ENCODE results near the gene ITGB1BP2. TPM values are rescaled to one million over a fixed set of nuclear protein-coding genes. Genes with fewer than 3 reads are reported as not detected.
A peak's percentile ranks its signal among the peaks of the same experiment; 100 is the strongest.

ITGB1BP2 gene
- total RNA-seq, 2 donors from 2014 or later, result 0.77 to 6.5 TPM

DNA sequence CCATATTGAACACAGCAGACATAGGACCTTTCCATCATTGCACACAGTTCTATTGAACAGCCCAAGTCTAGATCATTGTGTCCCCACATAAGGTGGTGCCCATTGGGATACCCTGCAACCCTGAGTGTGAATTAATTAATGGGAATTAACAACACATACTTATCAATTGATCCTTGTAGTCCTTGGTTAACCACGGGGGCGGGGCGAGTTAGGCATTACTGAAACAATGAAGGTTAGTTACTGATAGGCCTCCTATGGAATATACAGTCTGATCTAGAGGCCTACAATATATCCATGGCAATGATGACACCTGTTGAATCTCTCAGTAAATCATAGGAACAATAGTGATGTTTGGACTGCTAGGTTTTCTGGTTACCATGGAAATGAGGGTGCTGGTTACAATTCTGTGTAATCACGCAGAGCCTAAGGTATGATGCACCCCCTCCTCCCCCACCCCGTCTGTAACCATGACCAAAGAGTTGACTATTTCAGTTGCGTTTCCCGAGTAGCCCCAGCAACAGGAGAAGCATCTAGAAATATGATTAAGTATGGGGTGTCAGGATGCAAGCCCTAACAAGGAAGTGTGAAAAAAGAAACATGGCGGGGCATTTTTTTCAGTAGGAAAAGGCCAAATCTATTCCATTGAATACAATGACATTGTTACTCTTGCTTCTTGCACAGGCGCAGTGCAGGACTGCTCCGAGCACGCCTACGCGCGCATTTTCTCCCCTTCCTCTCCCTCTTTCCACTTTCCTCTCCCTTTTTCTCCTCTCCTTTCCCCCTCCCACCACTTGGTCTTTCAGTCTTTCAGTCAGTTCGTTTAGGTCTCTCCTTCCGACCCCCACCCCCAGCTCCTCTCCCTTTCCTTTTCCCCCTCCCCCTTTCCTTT, 18.8 kb upstream of the ITGB1BP2 start:
- no peaks in the 10 kb centered on the region for H3K4me1 ChIP-seq (replicated peaks)
- no peak for TF ChIP-seq POLR2A (IDR thresholded peaks at IDR 0.05)
- H3K27me3 ChIP-seq (replicated peaks; ENCODE audit: insufficient read depth), result no peaks in the 10 kb centered on the region
- H3K27ac ChIP-seq, result peak overlapping the region; percentile 85 to 88
- WGBS, result 20% methylated on average over 16 of the region's 16 CpGs
- H3K36me3 ChIP-seq, result no peaks in the 10 kb centered on the region
- intact Hi-C loops (cut with DNase I), result loop anchor here (10.0 kb wide), 1 partner anchor 82 kb away; the partner anchor contains the start of gene TAF1
- DNase-seq (ENCODE audit: low spot score), result no peak
- H3K9me3 ChIP-seq, result no peaks in the 10 kb centered on the region
- peak overlapping the region; percentile 46 to 51 for H3K4me3 ChIP-seq

DNA sequence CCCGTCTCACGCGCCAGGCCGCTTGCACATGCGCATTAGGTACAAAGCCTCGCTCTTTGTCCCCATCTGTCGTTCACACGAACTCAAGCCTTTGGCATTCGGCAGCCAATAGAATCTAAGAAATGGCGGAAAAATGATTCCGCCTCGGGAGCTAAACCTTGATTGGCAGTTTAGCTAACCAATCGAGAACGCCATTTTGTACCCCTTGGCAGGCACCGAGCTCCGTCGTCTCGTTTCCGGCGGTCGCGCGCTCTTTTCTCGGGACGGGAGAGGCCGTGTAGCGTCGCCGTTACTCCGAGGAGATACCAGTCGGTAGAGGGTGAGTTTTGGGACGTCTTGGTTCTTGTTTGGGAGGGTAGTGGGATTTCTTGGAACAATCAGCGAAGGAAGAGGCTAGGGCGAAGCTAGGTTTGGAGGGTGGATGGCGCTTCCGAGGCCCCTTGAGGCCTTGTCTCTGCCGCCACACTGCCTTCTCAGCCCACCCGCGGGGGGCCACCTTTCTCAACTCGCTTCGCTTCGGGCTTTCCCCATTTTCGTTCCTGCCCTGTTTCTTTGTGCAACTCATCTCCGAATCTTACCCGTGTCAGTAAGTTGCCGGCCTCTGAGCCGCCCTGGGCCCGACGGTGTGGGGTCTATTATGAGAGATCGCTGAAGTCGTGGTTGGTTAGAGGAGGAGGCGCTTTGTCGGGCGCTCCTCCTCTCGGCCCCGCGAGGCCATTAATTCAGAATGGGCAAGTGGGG, 18.0 kb upstream of the ITGB1BP2 start, which contains the start of gene NONO:
NONO (plus strand) TSS at position 233 of the 741 bp plus-strand sequence. CDS start 7,003 bp downstream, outside the sequence.
- TF ChIP-seq POLR2AphosphoS5 (IDR thresholded peaks at IDR 0.05) (peak; percentile 85), POLR2A (IDR thresholded peaks at IDR 0.05) (peak; percentile 74)
- TF ChIP-seq, protein P1, sequence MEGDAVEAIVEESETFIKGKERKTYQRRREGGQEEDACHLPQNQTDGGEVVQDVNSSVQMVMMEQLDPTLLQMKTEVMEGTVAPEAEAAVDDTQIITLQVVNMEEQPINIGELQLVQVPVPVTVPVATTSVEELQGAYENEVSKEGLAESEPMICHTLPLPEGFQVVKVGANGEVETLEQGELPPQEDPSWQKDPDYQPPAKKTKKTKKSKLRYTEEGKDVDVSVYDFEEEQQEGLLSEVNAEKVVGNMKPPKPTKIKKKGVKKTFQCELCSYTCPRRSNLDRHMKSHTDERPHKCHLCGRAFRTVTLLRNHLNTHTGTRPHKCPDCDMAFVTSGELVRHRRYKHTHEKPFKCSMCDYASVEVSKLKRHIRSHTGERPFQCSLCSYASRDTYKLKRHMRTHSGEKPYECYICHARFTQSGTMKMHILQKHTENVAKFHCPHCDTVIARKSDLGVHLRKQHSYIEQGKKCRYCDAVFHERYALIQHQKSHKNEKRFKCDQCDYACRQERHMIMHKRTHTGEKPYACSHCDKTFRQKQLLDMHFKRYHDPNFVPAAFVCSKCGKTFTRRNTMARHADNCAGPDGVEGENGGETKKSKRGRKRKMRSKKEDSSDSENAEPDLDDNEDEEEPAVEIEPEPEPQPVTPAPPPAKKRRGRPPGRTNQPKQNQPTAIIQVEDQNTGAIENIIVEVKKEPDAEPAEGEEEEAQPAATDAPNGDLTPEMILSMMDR (IDR thresholded peaks at IDR 0.05), result peak in 2 of 4 experiments; percentile 4 to 31
- Histone ChIP-seq H3K4me1 (replicated peaks) (no peaks in the 10 kb centered on the region), H3K27ac (peak within 1 kb of the TSS; percentile 85 to 88), H3K4me3 (peak within 1 kb of the TSS; percentile 46 to 51), H3K9me3 (no peaks in the 10 kb centered on the region), H3K36me3 (no peaks in the 10 kb centered on the region), H3K27me3 (replicated peaks; ENCODE audit: insufficient read depth) (no peaks in the 10 kb centered on the region)
- peak; percentile 93 for DNase-seq (ENCODE audit: low spot score)
- intact Hi-C loops (cut with DNase I), result loop anchor here (10.0 kb wide), 1 partner anchor 81 kb away; the partner anchor contains the start of gene TAF1
- WGBS, result 0% methylated on average over 28 of the region's 57 CpGs

DNA sequence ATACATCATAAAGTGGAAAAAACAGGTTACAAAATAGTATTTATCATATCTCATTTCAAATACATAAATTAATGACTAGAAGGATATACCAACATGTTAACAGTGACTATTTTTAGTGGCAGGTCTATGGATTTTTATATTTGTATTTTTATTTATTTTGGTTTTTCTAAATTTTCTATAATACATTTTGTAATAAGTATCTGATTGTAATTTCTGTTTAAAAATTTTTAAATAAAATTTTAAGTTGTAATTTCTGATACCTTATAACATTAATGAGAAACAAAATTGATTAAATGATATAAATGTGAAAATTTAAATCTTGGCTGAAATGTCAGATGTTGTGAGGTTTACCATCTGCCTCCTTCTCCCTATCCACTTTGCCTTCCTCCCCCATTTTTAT, 15.6 kb upstream of the ITGB1BP2 start:
- TF ChIP-seq, protein P1 (IDR thresholded peaks at IDR 0.05), result no peak
- no peak for TF ChIP-seq POLR2AphosphoS5 (IDR thresholded peaks at IDR 0.05)
- no peak for TF ChIP-seq POLR2A (IDR thresholded peaks at IDR 0.05)

DNA sequence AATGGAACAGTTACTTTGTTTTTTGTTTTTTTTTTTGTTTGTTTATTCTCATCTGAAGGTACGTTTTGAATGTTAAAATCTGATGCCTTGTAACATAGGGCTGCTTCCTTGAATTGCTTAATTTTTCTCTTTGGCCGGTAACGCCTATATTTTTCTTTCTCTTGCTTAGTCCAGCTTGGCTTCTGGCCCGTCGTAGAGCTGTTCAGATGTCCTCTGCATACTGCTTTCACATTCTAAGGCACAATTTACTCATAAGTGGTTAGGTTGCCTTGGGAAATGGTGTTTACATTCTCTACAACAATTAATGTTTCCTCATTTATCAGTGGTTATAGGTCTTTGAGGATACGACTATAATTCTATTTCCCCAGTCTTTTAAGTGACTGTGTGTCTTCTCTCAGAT, 10.2 kb upstream of the ITGB1BP2 start:
- H3K4me1 ChIP-seq (replicated peaks), result no peaks in the 10 kb centered on the region
- no peaks in the 10 kb centered on the region for H3K36me3 ChIP-seq
- TF ChIP-seq POLR2AphosphoS5 (IDR thresholded peaks at IDR 0.05), result no peak
- TF ChIP-seq POLR2A (IDR thresholded peaks at IDR 0.05), result no peak
- TF ChIP-seq, protein P1 (IDR thresholded peaks at IDR 0.05), result no peak
- no peaks in the 10 kb centered on the region for H3K27me3 ChIP-seq (replicated peaks; ENCODE audit: insufficient read depth)
- no peaks in the 10 kb centered on the region for H3K9me3 ChIP-seq
- intact Hi-C loops (cut with DNase I), result no loop called here
- 60% methylated on average over 6 of the region's 6 CpGs for WGBS
- no peak for DNase-seq (ENCODE audit: low spot score)
- no peak overlapping the region for H3K4me3 ChIP-seq
- no peak overlapping the region for H3K27ac ChIP-seq

More for the DNA sequence above, 15.6 kb upstream of the ITGB1BP2 start:
- Histone ChIP-seq H3K27me3 (replicated peaks; ENCODE audit: insufficient read depth) (no peaks in the 10 kb centered on the region), H3K27ac (no peak overlapping the region), H3K9me3 (no peaks in the 10 kb centered on the region), H3K4me1 (replicated peaks) (no peaks in the 10 kb centered on the region), H3K36me3 (no peaks in the 10 kb centered on the region), H3K4me3 (no peak overlapping the region)
- intact Hi-C loops (cut with DNase I), result loop anchor here (10.0 kb wide), 1 partner anchor 79 kb away; the partner anchor contains the start of gene TAF1
- DNase-seq (ENCODE audit: low spot score), result no peak
